Heart left ventricle (tissue), 16 donors: ENCODE data around the gene CHID1. TPM values are rescaled to one million over a fixed set of nuclear protein-coding genes. Genes with fewer than 3 reads are reported as not detected.
A peak's percentile ranks its signal among the peaks of the same experiment; 100 is the strongest.

ENCODE experiments used
- ATAC-seq, 4 donors: fragments of 200-7000 bp; cut with Tn5 transposase; one replicate each; pipeline ENCODE4 v1.9.1; 2020 to 2022; ENCODE audit warnings: moderate library complexity in 4 of 4, mild to moderate bottlenecking in 3 of 4, moderate number of reproducible peaks in 1 of 4
- DNase-seq, 5 donors: peaks; one replicate each; pipeline ENCODE4 v3.0.0-alpha.2; 2020
- H3K27ac ChIP-seq, 12 donors: fragments of 200-600 bp; sonication (generic) in 4 of 12; one replicate each; pipeline versions ENCODE4 v1.5.0 to v1.8.0; 2016 to 2022; ENCODE audit warnings: mild to moderate bottlenecking in 2 of 12
- H3K27me3 ChIP-seq, 9 donors: fragments of 200-600 bp; sonication (generic) in 2 of 9; one replicate each; pipeline versions ENCODE4 v1.5.1 to v1.8.0; 2016 to 2022; ENCODE audit warnings: mild to moderate bottlenecking in 3 of 9
- H3K36me3 ChIP-seq, 9 donors: fragments of 200-600 bp; sonication (generic) in 2 of 9; one replicate each; pipeline versions ENCODE4 v1.5.0 to v1.8.0; 2018 to 2022; ENCODE audit warnings: mild to moderate bottlenecking in 2 of 9
- H3K4me1 ChIP-seq, 12 donors: fragments of 200-600 bp; sonication (generic) in 4 of 12; one replicate each; pipeline versions ENCODE4 v1.5.0 to v1.8.0; 2016 to 2022; ENCODE audit warnings: mild to moderate bottlenecking in 3 of 12
- H3K4me3 ChIP-seq, 12 donors: fragments of 200-600 bp; sonication (generic) in 4 of 12; one replicate each; pipeline versions ENCODE4 v1.5.0 to v1.8.0; 2017 to 2022; ENCODE audit warnings: mild to moderate bottlenecking in 9 of 12, moderate library complexity in 4 of 12
- H3K9me3 ChIP-seq, 12 donors: fragments of 200-600 bp; sonication (generic) in 4 of 12; one replicate each; pipeline versions ENCODE4 v1.5.0 to v1.8.0; 2016 to 2022; ENCODE audit warnings: mild to moderate bottlenecking in 1 of 12
- POLR2A ChIP-seq, 2 donors: fragments of 450-650 bp; IDR thresholded peaks; one replicate each; pipeline ENCODE4 v1.6.1; 2017; ENCODE audit warnings: antibody characterized with exemption in 2 of 2, mild to moderate bottlenecking in 2 of 2, moderate library complexity in 2 of 2
- WGBS, 4 donors: extraction: QIAGEN DNeasy Blood & Tissue Kit in 2 of 4; methylation state at CpG; one replicate each; pipeline versions ENCODE4 v1.1.5 to v1.1.7; 2013 to 2018; 5-methylcytosine and 5-hydroxymethylcytosine counted together
- intact Hi-C, 10 donors: fragments of 100-400 bp; cut with DNase I; formaldehyde crosslinking; loops; one replicate each; pipeline versions ENCODE4 v1.11.1 to v1.14.2; 2022
- polyA plus RNA-seq, 2 donors: library from polyadenylated mRNA; stranded (reverse); fragments of 200-250 nt; gene quantifications; one replicate each; pipeline ENCODE4 v1.2.3, GENCODE V29; 2013
- total RNA-seq, 9 donors: library from RNA; depleted of rRNA in 2 of 9; stranded (reverse); fragments of >200 nt in 2 of 9; fragmentation: NEBNext Ultra II Directional in 3 of 9; extraction: Animal tissue kit (Norgen Biotek cat#: 25700) in 3 of 9; gene quantifications; one replicate each; pipeline versions ENCODE4 v1.1.0 to v1.2.4, GENCODE V29; 2016 to 2023
- TF ChIP-seq, protein P1 (sequence below), 12 donors: fragments of 200-600 bp; sonication (generic) in 4 of 12; IDR thresholded peaks; one replicate each; pipeline versions ENCODE4 v1.5.0 to v1.8.0; 2018 to 2022; ENCODE audit warnings: antibody characterized with exemption in 12 of 12, mild to moderate bottlenecking in 5 of 12
- donor health status: ischemic (EF 13 %, LVEDD 7.1; RV severe dilation, severe dysfunction).
- donor health status: healthy with polysubstance abuse.
- donor health status: DM: no; HTN: yes; CAD: no.
- donor health status: DM: no; HTN: no; CAD: no.
- donor health status: ischemic (EF 25% LVEDD 6.9; RV normal size, moderate dysfunction).
- donor health status: ischemic (EF 25% LVEDD 5.7; RV mildly dilated, moderate dysfunction).
- donor health status: healthy.
- donor health status: DM: yes; HTN: yes; CAD: no.
- donor health status: ischemic (EF 35%, LVEDD 5.7; RV mildly dilated, moderate dysfunction).
- donor health status: nonischemic (EF 11% LVEDD 7.7; RV severe dilation, severe dysfunction).
- donor health status: DM: yes; HTN: yes; CAD: no.
- donor health status: PGD.
- donor health status: ischemic (EF 29% LVEDD 5.4; RV normal size, mild dysfunction).
- donor health status: nonischemic (EF 23%, LVEDD 6.1; RV moderate dilation, normal function).

CHID1 gene
- total and polyA plus RNA-seq, 11 donors: 30.8 to 87.7 (median 55.3) TPM

DNA sequence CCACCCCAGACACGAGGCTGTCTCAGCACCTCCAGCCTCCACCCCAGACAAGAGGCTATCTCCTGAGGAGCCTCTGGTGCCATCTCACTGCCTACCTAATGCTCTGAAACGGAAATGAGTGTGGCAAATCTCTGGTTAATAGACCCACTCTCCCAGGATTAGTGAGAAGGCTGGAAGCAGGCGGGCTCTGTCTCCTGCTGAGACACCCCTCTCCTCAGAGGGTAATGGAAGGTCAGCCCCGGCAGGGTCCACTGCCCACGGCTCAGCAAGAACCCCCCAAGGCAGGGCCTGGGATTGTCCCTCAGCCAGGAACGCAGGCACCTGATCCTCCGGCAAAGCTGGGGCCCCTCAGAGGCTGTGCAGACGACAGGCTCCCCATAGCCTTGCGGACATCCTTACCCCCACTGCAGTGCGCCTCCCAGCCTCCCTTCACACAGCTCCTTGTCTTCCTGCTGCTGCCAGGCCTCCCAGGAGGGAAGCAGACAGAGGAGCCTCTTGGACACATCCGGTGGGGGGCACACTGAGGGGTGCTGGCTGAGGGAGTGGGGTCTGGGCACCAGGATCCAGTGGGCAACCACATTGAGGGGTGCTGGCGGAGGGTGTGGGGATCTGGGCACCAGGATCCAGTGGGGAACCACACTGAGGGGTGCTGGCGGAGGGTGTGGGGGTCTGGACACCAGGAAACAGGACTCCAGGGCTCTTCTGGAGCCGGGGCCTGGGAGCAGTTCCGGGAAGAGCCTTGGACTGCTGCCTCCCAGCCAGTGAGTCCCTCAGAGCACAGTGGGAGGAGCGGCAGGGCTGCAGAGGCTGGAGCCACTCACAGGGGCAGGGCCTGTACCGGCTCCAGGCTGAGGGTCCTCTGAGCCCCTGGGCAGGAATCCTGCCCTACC, 13.1 kb downstream of the CHID1 start:
- peaks cover 0 to 46% (median 40%) of the 10 kb centered on the region in 9 donors for H3K36me3 ChIP-seq
- no peak for ATAC-seq
- TF ChIP-seq, protein P1, sequence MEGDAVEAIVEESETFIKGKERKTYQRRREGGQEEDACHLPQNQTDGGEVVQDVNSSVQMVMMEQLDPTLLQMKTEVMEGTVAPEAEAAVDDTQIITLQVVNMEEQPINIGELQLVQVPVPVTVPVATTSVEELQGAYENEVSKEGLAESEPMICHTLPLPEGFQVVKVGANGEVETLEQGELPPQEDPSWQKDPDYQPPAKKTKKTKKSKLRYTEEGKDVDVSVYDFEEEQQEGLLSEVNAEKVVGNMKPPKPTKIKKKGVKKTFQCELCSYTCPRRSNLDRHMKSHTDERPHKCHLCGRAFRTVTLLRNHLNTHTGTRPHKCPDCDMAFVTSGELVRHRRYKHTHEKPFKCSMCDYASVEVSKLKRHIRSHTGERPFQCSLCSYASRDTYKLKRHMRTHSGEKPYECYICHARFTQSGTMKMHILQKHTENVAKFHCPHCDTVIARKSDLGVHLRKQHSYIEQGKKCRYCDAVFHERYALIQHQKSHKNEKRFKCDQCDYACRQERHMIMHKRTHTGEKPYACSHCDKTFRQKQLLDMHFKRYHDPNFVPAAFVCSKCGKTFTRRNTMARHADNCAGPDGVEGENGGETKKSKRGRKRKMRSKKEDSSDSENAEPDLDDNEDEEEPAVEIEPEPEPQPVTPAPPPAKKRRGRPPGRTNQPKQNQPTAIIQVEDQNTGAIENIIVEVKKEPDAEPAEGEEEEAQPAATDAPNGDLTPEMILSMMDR (IDR thresholded peaks at IDR 0.05): no peak
- no peak for TF ChIP-seq POLR2A (IDR thresholded peaks at IDR 0.05)
- no peaks in the 10 kb centered on the region for H3K27me3 ChIP-seq
- WGBS, 4 donors: 76 to 87% (median 84%) methylated on average over 4 to 17 of the region's 17 CpGs
- no peak for DNase-seq
- H3K27ac ChIP-seq: peak overlapping the region in 1 of 12 donors; percentile 5
- no peak overlapping the region for H3K4me3 ChIP-seq
- H3K9me3 ChIP-seq: no peaks in the 10 kb centered on the region
- intact Hi-C loops: no loop called here
- H3K4me1 ChIP-seq: no peaks in the 10 kb centered on the region

DNA sequence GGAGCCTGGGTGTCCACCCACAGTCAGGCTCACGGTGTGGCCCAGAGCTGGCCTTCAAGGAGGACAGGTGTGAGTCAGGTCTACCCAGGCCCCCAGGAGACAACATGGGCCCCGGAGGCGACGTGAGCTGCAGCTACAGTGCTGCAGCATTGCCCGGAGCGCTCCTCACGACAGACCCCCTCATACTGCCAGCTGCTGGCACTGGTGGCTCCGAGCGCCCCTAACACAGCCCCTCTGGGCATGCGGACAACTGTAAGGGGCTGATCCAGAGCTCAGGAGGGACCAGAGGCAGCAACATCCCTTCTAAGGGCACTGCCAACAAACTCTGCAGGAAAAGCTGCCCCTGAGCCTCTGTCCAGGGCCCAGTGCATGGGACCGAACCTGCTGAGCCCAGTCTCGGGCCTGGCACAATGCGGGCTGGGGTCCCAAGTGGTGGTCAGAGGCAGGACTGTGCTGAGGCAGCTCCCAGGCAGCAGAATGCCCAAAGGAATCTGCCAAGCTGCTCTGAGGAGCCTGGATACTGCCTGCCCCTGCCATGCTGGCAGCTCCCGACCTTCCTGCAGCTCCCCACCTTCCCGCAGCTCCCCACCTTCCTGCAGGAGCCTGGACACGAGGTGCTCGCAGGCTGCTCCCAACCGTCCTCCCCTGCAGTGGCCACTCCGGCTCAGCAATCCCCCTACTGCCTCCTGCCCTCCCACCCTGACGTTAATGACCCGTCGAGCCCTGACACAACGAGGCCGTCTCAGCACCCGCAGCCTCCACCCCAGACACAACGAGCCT, 15.1 kb downstream of the CHID1 start:
- TF ChIP-seq POLR2A (IDR thresholded peaks at IDR 0.05): no peak
- TF ChIP-seq, protein P1 (IDR thresholded peaks at IDR 0.05): no peak
- Histone ChIP-seq H3K9me3 (no peaks in the 10 kb centered on the region), H3K27me3 (no peaks in the 10 kb centered on the region), H3K27ac (no peak overlapping the region), H3K36me3 (peaks cover 0 to 32% (median 22%) of the 10 kb centered on the region in 9 donors), H3K4me1 (no peaks in the 10 kb centered on the region), H3K4me3 (no peak overlapping the region)
- intact Hi-C loops: no loop called here
- 84 to 95% (median 89%) methylated on average over 15 to 26 of the region's 26 CpGs for WGBS, 4 donors
- ATAC-seq (no peak), DNase-seq (no peak)

DNA sequence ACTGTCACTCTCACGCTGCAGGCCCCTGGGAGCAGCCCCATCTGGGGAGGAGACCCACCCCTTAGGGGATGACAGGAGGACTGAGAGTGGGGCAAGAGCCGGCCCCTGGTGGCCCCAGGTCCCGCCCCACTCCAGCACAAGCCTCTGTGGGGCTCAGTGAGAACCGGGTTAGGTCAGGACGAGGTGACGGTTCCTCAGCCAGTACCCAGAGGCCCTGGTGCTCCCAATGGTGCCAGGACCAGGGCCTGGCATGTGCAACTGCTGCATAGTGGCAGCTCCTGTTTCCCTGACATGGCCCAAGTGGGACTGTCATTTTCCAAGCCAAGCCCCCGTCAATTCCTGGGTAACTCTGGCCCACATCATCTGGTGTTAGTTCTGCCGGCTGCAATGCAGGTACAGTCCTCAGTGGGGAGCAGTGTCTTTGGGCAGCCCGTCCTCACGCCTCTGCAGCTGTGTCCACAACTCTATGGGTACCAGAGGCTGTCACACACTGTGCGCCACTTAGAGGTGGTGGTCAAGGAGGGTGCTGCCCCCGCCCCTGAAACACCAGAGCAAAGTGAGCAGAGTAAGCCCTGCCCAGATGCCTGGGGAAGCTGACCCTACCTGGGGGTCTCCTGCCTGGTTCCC, 15.9 kb downstream of the CHID1 start:
- intact Hi-C loops: no loop called here
- WGBS, 4 donors: 75 to 94% (median 88%) methylated on average over 9 to 12 of the region's 12 CpGs
- no peak for ATAC-seq
- no peaks in the 10 kb centered on the region for H3K27me3 ChIP-seq
- peaks cover 0 to 24% (median 13%) of the 10 kb centered on the region in 9 donors for H3K36me3 ChIP-seq
- TF ChIP-seq POLR2A (IDR thresholded peaks at IDR 0.05): no peak
- TF ChIP-seq, protein P1 (IDR thresholded peaks at IDR 0.05): no peak
- H3K9me3 ChIP-seq: no peaks in the 10 kb centered on the region
- no peak overlapping the region for H3K4me3 ChIP-seq
- H3K4me1 ChIP-seq: no peaks in the 10 kb centered on the region
- H3K27ac ChIP-seq: no peak overlapping the region
- DNase-seq: no peak
